Measurements from ENCODE around the gene KAZALD1.
A peak's percentile ranks its signal among the peaks of the same experiment; 100 is the strongest.

Gene KAZALD1, protein sequence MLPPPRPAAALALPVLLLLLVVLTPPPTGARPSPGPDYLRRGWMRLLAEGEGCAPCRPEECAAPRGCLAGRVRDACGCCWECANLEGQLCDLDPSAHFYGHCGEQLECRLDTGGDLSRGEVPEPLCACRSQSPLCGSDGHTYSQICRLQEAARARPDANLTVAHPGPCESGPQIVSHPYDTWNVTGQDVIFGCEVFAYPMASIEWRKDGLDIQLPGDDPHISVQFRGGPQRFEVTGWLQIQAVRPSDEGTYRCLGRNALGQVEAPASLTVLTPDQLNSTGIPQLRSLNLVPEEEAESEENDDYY

DNA sequence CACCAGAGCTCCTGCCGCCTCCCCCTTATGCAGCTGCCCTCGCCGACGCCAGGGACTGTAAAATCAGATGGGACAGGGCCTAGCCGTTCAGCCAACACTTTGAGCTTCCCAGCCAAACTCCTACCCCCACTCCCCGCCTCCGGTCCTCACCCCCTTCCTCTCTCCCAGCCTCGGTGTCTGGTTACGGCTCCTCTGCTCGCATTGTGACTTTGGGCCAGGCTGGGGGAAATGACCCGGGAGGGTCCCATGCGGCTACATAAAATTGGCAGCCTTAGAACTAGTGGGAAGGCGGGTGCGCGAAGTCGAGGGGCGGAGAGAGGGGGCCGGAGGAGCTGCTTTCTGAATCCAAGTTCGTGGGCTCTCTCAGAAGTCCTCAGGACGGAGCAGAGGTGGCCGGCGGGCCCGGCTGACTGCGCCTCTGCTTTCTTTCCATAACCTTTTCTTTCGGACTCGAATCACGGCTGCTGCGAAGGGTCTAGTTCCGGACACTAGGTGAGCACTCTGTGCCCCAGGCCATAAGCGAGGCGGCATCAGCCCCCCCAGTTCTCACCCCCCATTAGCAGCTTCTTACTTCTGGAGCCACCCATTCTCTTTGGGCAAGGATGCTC lies at the start of gene KAZALD1:
TSS of gene KAZALD1 (plus strand) at position 366 of the 608 bp plus-strand sequence. CDS start 604 bp downstream, outside the sequence.
- no peak for DNase-seq

GRCh38 chr10:101012525-101013364 lies 49.0 kb upstream of the KAZALD1 start:
- peak; percentile 39 to 65 for DNase-seq

GRCh38 chr10:101013365-101013825 lies 48.4 kb upstream of the KAZALD1 start:
- DNase-seq = no peak

- peak in 1 of 2 experiments; percentile 9 for DNase-seq
Measured at GRCh38 chr10:101014230-101014884, 47.4 kb upstream of the KAZALD1 start.

DNA sequence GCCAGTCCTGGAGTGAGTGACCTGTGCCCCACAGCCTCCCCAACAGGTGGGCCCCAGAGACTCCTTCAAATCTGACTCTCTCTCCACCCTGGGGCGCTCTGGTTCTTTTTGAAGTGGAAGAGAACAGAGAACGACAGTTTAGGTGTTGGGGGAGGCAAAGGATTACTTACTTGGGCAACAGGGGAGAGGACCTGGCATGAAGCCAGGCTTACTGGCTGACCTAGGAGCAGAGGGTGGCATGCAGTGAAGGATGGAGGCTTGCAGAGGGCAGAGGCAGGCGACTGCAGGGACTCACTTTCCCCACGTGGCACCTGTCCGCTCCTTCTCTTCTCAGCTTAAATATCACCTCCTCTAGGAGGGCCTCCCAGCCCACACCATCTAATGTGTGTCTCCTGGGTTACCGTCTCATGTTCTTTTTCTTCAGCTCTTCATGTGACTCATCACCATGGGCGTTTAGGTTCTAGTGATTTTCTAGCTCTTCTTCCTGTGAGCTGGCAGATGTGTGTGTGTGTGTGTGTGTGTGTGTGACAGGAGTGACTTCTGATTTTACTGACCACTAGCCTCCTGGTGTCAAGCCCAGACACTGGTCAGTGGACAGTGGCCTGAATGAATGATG lies 46.7 kb upstream of the KAZALD1 start:
- DNase-seq = no peak

DNA sequence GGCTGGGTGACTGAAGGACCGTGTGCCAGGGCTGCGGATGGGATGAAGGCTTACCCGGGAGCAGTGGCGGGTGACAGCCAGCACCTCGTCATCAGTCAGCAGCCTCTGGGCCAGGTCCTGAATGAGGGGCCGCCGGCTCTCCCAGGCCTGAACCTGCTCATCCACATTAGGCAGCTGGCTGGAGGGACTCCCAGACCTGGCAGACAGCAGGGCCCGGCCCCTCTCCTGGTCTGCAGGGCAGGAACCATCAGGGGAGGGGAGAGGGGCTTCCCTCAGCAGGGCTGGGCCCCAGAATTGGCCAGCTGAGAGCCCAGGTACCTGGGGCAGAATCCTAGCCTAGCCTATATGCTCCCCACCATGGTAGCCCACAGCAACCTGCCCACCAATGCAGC lies 46.2 kb upstream of the KAZALD1 start:
- DNase-seq = no peak

GRCh38 chr10:101016814-101017213 lies 45.0 kb upstream of the KAZALD1 start:
- DNase-seq = no peak

DNA sequence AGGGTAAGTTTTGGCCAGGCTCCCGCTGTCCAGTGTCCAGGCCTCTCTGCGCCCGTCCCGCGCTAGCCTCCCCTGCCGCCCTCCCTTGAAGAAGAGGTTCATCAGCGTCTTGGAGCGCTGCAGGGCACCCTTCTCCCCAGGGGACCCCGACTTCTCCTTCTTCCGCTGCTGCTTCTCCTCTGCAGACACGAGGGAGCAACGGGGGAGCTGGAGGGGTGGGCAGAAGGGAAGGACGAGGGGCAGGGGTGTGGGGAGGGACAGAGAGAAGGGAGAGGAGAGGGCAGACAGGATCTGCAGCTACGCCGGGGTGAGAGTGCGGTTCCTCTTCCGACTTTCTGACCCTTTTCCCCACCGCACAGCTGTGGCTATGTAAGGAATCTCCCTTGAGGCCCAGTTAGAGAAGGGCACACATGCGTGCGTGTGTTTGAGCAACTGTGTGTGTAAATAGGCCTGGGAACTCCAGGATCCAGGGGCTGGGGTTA lies 43.6 kb upstream of the KAZALD1 start:
- no peak for DNase-seq

- DNase-seq = peak; percentile 31 to 33
Measured at GRCh38 chr10:101018600-101019439, 43.0 kb upstream of the KAZALD1 start.

- no peak for DNase-seq
Measured at GRCh38 chr10:101019440-101019703, 42.4 kb upstream of the KAZALD1 start.

GRCh38 chr10:101020427-101021075 lies 41.2 kb upstream of the KAZALD1 start:
- DNase-seq = no peak

GRCh38 chr10:101021239-101021638 lies 40.5 kb upstream of the KAZALD1 start:
- no peak for DNase-seq

GRCh38 chr10:101021692-101022251 lies 40.0 kb upstream of the KAZALD1 start:
- no peak for DNase-seq

DNA sequence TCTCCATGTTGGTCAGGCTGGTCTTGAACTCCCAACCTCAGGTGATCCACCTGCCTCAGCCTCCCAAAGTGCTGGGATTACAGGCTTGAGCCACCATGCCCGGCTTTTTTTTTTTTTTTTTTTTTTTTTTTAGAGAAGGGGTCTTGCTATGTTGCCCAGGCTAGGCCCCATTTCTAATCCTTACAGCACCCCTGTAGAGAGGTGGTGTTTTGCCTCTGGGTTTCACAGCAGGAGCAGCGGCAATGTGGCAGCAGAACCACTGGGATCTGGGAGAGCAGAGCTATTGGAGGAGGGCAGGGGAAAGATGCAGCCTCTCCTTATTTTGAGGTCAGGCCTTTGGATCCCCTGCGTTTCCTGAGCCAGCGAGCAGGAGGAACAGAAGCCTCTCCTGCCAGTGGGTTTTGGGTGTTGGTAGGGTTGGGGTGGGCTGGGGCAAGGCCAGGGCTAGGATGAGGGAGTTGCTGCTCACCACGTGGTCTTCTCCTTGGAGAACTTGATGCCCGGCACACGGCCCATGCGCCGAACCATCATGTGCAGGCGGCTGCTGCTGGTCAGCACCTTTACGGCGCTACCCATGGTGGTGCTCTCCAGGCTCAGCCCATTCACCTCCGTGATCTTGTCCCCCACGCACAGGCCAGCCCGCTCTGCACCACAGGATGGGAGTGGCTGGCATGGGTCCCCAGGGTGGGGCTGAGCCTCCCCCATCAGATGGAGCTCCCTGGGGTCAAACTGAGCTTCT lies 38.7 kb upstream of the KAZALD1 start:
- DNase-seq = no peak

GRCh38 chr10:101027106-101027720 lies 34.6 kb upstream of the KAZALD1 start:
- DNase-seq = no peak

- no peak for DNase-seq
Measured at GRCh38 chr10:101028446-101029337, 33.1 kb upstream of the KAZALD1 start.

- DNase-seq = no peak
Measured at GRCh38 chr10:101029520-101030295, 32.1 kb upstream of the KAZALD1 start.
